GM18868 (cell line): ENCODE data around the gene GRIK2.
A peak's percentile ranks its signal among the peaks of the same experiment; 100 is the strongest.

ENCODE experiments used
- ATAC-seq: cut with Tn5 transposase; IDR thresholded peaks from one replicate; pipeline ENCODE4 v1.9.1; 2021; ENCODE audit warnings: mild to moderate bottlenecking, moderate library complexity; ENCODE audit not compliant: unreplicated experiment

GRIK2 gene

GRCh38 chr6:101706576-101706975, 313.1 kb downstream of the GRIK2 start:
- ATAC-seq = no peak

GRCh38 chr6:101711518-101711917, 318.0 kb downstream of the GRIK2 start:
- peak; percentile 88 for ATAC-seq

DNA sequence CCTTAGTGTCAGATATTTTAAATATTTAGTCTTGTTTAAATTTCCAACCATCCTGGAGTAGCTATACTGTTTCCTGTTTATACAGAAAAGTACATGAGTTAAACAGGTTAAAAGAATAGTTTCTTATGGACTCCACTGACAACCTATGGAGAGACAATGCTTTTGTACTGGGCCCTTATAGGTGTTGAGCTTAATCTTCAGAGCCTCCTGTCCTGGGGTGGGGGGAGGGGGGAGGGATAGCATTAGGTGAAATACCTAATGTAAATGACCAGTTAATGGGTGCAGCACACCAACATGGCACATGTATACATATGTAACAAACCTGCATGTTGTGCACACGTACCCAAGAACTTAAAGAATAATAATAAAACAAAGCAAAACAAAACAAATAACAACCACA, 322.9 kb downstream of the GRIK2 start:
- ATAC-seq = no peak

- ATAC-seq = no peak
These were observed 323.3 kb downstream of the GRIK2 start for GRCh38 chr6:101716810-101717209.

DNA sequence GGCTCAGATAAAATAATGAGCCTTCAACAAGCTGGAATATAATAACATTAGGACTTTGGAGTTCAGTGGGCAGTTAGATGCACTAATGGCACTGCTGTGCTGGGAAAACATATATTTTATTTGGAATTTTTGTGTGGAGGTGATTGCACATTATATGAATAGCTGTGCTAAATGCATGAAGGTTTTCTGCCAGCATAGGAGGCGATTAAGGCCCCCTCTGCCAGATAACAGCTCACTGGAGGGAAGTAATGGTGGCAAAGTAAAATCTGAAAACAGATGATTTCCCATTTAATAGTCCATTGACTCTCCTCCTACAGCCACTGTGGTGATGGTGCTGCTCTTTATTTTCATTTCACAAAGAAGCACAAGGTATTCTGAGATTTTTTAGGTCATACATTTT, 326.0 kb downstream of the GRIK2 start:
- no peak for ATAC-seq

GRCh38 chr6:101722471-101722870, 329.0 kb downstream of the GRIK2 start:
- no peak for ATAC-seq

DNA sequence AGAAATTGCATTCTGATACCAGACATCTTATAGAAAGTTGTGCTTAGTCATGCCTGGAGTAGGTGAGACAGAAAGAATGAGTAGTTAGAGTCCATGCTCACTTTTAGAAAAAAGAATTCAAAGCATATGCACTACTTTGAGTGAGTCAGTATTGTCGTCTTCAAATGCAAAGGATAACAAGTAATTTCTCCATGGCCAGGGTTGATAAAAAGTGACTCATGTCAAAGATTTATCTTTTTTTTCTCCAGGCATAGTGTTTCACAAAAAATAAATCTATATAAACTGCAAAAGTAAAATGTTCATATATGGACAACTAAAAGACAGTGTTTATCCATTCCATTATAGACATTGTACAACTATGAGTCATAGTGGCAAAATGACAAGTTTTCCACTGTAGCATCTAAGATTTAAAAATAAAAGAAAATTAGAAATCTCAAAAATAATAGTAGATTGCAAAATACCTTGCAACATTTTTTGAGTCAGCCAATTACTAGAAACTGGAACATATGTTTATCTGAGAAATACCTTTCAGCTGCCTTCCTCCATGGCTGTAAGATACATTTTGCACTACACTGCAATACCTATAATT, 329.6 kb downstream of the GRIK2 start:
- no peak for ATAC-seq

DNA sequence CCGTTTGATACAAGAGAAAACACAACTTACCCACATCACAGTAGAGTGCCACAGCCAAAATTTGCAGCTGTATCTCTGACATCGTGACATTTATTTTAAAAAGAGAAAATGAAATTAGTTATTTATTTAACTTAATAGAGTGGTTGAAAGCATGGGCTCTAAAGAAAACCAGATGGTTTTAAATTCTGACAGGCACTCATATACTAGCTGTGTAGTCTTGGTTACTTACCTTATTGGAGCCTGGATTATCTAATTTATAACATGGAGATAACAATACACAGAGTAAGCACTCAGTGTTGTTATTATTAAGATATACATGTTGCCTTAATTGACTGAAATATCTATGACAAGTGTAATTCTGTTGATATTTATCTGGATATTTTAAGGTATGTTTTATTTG, 334.9 kb downstream of the GRIK2 start:
- no peak for ATAC-seq

DNA sequence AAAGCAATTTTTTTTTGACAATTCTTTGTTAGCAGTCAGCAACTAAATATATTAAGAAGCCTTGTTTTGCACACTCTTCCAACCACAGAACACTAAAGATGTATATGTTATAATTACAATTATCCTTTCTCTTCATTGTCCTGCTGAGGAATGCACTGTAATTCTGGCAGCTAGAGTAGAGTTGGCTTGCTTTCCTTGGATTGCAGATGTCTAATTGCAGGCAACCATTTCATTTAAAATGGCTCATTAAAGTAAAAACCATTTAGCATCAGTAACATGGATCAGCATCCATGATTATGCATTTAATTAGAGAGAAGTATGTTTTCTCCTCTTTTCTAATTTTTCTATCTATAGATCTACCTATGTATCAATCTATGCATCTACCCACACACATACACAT, 335.4 kb downstream of the GRIK2 start:
- no peak for ATAC-seq

GRCh38 chr6:101730954-101731353, 337.4 kb downstream of the GRIK2 start:
- peak; percentile 78 for ATAC-seq

- no peak for ATAC-seq
These were observed 340.4 kb downstream of the GRIK2 start for GRCh38 chr6:101733899-101734298.

DNA sequence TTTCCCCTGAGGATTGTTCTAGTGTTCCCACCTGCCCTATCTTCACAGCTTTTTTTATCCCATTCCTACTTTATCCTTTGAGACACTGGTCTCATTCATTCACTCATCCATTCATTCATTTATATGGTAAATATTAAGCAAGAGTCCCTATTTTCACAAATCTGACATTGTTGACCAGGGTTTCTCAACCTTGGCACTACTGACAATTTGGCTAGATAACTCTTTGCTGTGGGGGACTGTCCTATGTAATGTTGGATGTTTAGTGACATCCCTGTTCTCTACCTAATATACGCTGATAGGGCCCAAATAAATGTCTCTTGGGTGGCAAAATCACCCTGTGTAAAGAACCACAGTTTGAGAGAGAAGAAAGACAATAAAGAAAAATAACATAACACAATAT, 345.0 kb downstream of the GRIK2 start:
- no peak for ATAC-seq

DNA sequence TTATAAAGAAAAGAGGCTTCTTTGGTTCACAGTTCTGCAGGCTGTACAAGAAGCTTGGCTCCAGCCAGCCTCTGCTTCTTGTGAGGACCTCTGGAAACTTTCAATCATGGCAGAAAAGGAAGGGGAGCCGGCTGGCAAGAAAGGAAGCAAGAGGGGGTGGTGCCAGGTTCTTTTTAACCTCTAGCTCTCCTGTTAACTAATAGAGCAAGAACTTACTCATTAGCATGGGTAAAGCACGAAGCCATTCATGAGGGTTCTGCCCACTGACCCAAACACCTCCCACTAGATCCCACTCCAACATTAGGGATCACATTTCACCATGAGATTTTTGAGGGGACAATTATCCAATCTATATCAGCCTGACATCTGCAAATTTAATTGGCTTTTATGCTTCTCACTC, 347.1 kb downstream of the GRIK2 start:
- ATAC-seq = no peak

DNA sequence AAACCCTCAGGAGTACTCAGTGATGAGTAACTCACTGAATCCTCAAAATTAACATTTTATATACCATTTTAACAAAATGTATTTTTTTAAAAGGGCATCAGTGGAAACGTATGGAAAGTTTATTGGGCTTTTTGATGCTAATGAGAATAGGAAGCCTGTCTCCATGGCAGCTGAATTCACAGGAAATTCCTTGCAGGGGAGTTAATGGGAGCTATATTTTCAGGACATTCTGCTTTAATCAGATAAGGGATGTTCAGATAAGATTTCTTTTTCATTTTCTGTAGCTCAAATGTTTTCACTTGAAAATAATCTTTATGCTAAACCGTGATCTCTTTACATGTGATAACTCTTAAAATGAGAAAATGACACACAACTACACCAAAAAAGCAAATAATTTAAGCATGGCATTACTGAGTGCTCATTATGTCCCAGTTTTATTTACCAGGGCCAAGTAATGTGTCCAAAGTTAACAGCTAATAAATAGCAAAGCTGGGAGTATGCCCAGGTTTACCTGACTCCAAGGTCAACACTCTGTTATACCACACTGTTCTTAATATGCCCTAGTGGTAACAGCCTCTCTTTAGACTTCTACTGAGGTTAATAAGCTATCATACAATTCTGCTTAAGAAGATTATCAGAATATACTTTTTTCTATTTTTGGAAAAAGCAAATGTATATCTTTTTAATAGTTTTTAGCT, 348.1 kb downstream of the GRIK2 start:
- ATAC-seq = no peak

- ATAC-seq = no peak
These were observed 353.7 kb downstream of the GRIK2 start for GRCh38 chr6:101747160-101747559.

- ATAC-seq = no peak
These were observed 354.2 kb downstream of the GRIK2 start for GRCh38 chr6:101747716-101748115.

DNA sequence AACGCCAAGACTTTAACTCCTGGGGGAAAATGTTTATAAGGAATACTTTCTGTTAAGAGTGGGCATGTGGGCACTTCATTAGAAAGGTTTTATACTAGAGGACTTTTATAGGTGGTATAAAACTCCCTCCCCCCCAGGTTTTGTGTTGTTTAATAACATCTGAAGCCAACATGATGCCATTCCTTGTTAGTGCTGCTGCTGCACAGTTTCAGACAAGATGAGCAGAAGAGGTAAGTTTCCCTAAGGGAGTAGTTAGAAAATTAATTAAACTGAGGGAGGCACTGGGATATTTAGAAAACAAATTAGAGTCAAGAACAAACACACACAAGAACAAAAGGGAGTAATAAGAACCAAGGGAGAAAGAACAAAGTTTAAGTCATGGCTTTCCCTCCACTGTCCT, 362.4 kb downstream of the GRIK2 start:
- no peak for ATAC-seq

DNA sequence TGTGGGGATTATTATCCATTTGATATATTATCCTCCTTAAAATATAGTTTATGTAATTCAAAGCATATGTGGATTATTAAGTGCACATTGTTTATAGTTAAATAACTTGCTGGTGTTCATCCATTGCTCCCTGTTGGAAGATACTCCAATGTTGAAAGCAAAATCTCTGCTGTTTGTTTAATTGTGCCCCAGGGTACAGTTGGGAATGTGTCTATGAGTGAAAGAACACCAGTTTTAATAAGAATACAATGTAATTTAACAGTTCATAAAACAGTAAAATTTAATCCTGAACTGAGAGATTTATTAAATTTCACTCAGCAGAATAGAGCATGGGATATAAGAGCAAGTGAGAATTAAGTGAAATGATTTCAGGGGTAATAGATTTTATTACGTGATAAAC, 364.9 kb downstream of the GRIK2 start:
- no peak for ATAC-seq

GRCh38 chr6:101760843-101761621, 367.5 kb downstream of the GRIK2 start:
- peak; percentile 44 for ATAC-seq

DNA sequence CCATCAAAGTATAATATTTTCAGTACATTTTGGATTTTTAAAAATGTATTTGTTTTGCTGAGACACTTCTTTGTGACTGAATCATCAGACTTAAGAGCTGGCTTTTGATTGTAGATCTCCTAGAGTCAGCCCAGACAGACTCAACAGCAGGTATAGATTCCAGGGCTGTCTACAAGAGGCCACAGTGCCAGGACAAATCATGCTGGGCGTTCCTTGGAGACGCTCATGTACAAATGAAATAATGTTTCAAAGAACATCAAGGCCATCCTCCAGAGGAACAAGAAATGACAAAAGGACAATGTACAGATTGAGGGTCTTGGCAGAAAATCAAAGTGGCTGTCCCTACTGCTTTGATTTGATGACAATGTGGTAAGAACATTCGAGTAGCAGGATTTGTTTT, 369.3 kb downstream of the GRIK2 start:
- no peak for ATAC-seq

DNA sequence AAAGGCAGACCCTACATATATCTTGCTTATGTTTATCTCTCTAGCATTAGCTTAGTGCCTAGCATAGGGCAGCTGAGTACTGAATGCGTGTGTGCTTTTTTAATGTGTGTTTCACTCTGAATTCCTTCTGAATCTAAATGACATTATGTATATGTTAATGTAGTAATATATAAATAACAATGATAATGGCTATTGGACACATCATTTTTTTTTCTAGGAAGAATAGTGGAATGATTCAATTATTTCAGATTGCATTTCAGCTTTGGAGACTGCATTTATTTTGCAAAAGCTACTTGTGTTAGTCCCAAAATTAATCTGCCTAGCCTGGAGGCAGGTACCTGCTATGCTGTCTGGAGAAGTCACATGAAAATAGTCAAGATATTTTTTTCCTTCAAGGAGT, 371.8 kb downstream of the GRIK2 start:
- ATAC-seq = no peak

DNA sequence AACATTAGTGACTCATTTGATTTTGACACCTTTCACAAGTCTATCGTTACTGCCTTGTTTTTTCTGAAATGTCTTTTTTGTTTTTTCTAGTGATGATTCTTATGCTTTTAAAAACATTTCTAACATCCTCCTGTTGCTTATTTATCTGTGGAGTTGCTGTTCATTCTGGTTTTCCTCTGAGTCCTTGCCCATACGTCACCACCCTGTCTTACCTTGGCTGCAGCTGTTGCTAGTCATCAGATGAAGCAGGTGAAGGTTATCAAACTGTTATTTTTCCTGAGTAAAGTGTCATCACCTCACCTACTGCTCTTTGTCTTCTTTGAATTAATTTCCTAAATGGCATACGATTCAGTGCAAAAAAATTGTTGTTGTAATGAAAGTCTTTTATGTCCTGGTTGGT, 376.6 kb downstream of the GRIK2 start:
- no peak for ATAC-seq
